Gastrocnemius medialis (tissue), 4 donors: ENCODE measurements around the gene NYAP2. TPM values are rescaled to one million over a fixed set of nuclear protein-coding genes. Genes with fewer than 3 reads are reported as not detected.

Experiments used
- ATAC-seq, 2 donors: fragments of 150-250 bp; one replicate each; pipeline ENCODE4 v1.9.1; 2016
- DNase-seq, 2 donors: peaks; one replicate each; pipeline ENCODE4 v3.0.0-alpha.2; 2019
- H3K27ac ChIP-seq, 4 donors: fragments of 200-600 bp; sonication (generic); 1 replicate in 1 of 4; 2 replicates in 3 of 4; pipeline ENCODE4 v1.5.1; 2016 to 2018; ENCODE audit warnings: mild to moderate bottlenecking in 2 of 4, moderate library complexity in 1 of 4
- H3K27me3 ChIP-seq, 3 donors: fragments of 200-600 bp; sonication (generic) in 2 of 3; 1 replicate in 1 of 3; 2 replicates in 2 of 3; pipeline versions ENCODE4 v1.5.1 to v1.6.0; 2016 to 2019; ENCODE audit warnings: mild to moderate bottlenecking in 1 of 3, moderate library complexity in 1 of 3
- H3K36me3 ChIP-seq, 2 donors: fragments of 200-600 bp; sonication (generic) in 1 of 2; one replicate each; pipeline ENCODE4 v1.5.1; 2017 to 2018
- H3K4me1 ChIP-seq, 2 donors: fragments of 200-600 bp; sonication (generic) in 1 of 2; one replicate each; pipeline ENCODE4 v1.5.1; 2016 to 2017; ENCODE audit warnings: mild to moderate bottlenecking in 2 of 2
- H3K4me3 ChIP-seq, 4 donors: fragments of 200-600 bp; sonication (generic) in 3 of 4; 1 replicate in 1 of 4; 2 replicates in 3 of 4; pipeline ENCODE4 v1.5.1; 2016 to 2019; ENCODE audit warnings: mild to moderate bottlenecking in 2 of 4
- H3K9me3 ChIP-seq, 3 donors: fragments of 200-600 bp; sonication (generic) in 2 of 3; 1 replicate in 1 of 3; 2 replicates in 2 of 3; pipeline ENCODE4 v1.5.1; 2016 to 2019
- POLR2A ChIP-seq, 2 donors: fragments of 450-650 bp; IDR thresholded peaks; one replicate each; pipeline ENCODE4 v1.6.1; 2017; ENCODE audit warnings: antibody characterized with exemption in 2 of 2, mild to moderate bottlenecking in 2 of 2, moderate library complexity in 2 of 2
- in situ Hi-C, 4 donors: fragments of 200-750 bp; cut with MboI; loops; one replicate each; pipeline versions ENCODE4 v1.15.0 to v1.8.0; 2017; ENCODE audit warnings: low sequenced_read_pairs in 4 of 4
- intact Hi-C: fragments of 100-400 bp; cut with DNase I; formaldehyde crosslinking; loops from one replicate; pipeline ENCODE4 v1.15.1; 2023; ENCODE audit warnings: low total_unique reads
- total RNA-seq, 4 donors: library from RNA; depleted of rRNA; stranded (reverse); fragments of >200 nt; gene quantifications; one replicate each; pipeline versions ENCODE4 v1.1.0 to v1.2.3, GENCODE V29; 2016
- TF ChIP-seq, protein P1 (sequence below), 5 experiments: fragments of 450-650 bp in 3 of 5; fragments of 200-600 bp in 2 of 5; sonication (generic) in 2 of 5; IDR thresholded peaks in 4 of 5; conservative IDR thresholded peaks in 1 of 5; 1 replicate in 4 of 5; 2 replicates in 1 of 5; pipeline ENCODE4 v1.5.1; 2016 to 2019; ENCODE audit warnings: antibody characterized with exemption in 5 of 5, mild to moderate bottlenecking in 3 of 5, moderate library complexity in 3 of 5

Gene NYAP2
- total RNA-seq, 4 donors from 2014 or later = 0.36 to 1.7 (median 1.5) TPM

DNA sequence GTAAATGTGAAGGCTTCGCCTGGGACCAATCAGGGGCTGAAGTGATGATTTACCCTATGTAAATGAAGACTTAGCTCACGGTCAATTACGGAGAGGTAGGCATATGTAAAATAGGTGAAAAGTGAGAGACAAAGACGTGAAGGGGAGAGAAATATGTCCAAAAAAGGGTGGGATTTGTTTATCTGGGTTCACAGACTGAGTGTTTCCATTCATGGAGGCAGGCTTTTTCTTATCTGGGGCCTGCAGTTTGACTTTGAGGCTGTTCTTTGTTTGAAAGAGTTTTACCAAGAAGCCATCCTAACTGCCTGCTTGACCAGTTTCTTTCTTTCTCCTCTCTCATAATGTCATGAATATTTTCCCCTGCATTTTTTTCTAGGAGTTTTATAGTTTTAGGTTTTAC is 202.7 kb downstream of the NYAP2 start:
- no peaks in the 10 kb centered on the region for H3K4me1 ChIP-seq
- H3K27ac ChIP-seq = no peak overlapping the region
- in situ Hi-C loops = no loop called here
- ATAC-seq = no peak
- H3K4me3 ChIP-seq = no peak overlapping the region
- DNase-seq = no peak
- no peaks in the 10 kb centered on the region for H3K36me3 ChIP-seq
- no peaks in the 10 kb centered on the region for H3K9me3 ChIP-seq
- TF ChIP-seq POLR2A (IDR thresholded peaks at IDR 0.05) = no peak
- TF ChIP-seq, protein P1, sequence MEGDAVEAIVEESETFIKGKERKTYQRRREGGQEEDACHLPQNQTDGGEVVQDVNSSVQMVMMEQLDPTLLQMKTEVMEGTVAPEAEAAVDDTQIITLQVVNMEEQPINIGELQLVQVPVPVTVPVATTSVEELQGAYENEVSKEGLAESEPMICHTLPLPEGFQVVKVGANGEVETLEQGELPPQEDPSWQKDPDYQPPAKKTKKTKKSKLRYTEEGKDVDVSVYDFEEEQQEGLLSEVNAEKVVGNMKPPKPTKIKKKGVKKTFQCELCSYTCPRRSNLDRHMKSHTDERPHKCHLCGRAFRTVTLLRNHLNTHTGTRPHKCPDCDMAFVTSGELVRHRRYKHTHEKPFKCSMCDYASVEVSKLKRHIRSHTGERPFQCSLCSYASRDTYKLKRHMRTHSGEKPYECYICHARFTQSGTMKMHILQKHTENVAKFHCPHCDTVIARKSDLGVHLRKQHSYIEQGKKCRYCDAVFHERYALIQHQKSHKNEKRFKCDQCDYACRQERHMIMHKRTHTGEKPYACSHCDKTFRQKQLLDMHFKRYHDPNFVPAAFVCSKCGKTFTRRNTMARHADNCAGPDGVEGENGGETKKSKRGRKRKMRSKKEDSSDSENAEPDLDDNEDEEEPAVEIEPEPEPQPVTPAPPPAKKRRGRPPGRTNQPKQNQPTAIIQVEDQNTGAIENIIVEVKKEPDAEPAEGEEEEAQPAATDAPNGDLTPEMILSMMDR (IDR thresholded peaks at IDR 0.05 in 4 of 5, conservative IDR thresholded peaks at IDR 0.05 in 1 of 5) = no peak
- H3K27me3 ChIP-seq = no peaks in the 10 kb centered on the region
- intact Hi-C loops = no loop called here

DNA sequence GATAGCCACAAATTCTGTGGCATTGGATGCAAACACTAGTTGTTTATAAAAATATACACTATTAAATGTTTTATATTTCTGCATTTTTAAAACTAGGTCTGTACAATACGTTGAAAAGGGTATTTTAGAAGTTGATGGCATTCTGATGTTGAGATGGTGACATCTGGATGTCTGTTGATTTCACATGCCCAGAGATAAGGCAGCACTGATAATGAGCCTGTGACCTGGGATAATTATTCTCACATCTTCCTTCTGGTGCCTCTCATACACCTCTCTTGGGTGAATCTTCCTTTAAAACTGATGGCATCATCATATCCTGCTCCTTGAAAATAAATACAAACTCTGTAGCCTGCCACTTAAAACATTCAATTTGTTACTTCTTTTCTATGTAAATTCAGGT is 208.6 kb downstream of the NYAP2 start:
- no peaks in the 10 kb centered on the region for H3K9me3 ChIP-seq
- no peaks in the 10 kb centered on the region for H3K27me3 ChIP-seq
- no peak for TF ChIP-seq POLR2A (IDR thresholded peaks at IDR 0.05)
- TF ChIP-seq, protein P1 (IDR thresholded peaks at IDR 0.05 in 4 of 5, conservative IDR thresholded peaks at IDR 0.05 in 1 of 5) = no peak
- H3K36me3 ChIP-seq = no peaks in the 10 kb centered on the region
- DNase-seq = no peak
- in situ Hi-C loops = no loop called here
- no peak overlapping the region for H3K4me3 ChIP-seq
- H3K27ac ChIP-seq = no peak overlapping the region
- H3K4me1 ChIP-seq = no peaks in the 10 kb centered on the region
- ATAC-seq = no peak
- intact Hi-C loops = no loop called here

DNA sequence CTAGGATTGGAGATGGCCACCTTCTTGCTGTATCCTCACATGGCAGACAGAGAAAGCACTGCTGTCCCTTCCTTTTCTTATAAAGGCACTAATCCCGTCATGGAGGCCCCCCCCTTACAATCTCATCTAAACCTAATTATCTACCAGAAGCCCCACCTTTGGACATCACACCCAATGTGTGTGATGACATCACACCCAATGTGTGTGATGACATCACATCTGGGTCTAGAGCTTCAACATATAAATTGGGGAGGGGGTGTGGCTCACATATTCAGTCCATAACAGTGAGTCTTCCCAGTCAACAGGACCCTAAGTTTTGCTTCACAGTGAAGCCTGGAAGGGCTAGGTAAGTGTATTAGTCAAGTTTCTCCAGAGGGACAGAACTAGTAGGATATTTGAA is 213.1 kb downstream of the NYAP2 start:
- TF ChIP-seq, protein P1 (IDR thresholded peaks at IDR 0.05 in 4 of 5, conservative IDR thresholded peaks at IDR 0.05 in 1 of 5) = no peak
- DNase-seq (no peak), ATAC-seq (no peak)

DNA sequence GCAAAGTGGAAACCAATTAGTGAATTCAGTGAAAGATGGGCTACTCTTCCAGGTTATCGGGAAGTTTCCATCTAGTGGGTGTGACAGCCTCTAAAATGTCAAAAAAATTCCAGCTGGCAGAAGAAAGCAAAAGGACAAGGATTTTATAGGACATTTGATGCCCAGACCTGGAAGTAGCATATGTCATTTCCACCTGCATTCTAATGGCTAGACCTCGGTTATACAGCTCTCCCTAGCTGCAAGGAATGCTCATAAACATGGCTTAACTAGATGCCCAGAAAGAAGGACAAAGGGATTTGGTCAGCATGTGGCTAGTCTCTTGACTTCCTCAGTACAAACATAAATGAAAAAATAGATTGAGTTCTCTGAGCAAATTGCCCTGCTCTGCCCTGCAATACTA is 215.4 kb downstream of the NYAP2 start:
- no peak for TF ChIP-seq POLR2A (IDR thresholded peaks at IDR 0.05)
- TF ChIP-seq, protein P1 (IDR thresholded peaks at IDR 0.05 in 4 of 5, conservative IDR thresholded peaks at IDR 0.05 in 1 of 5) = no peak
- Histone ChIP-seq H3K4me3 (no peak overlapping the region), H3K27me3 (no peaks in the 10 kb centered on the region), H3K36me3 (no peaks in the 10 kb centered on the region), H3K9me3 (no peaks in the 10 kb centered on the region), H3K4me1 (no peaks in the 10 kb centered on the region), H3K27ac (no peak overlapping the region)
- intact Hi-C loops (no loop called here), in situ Hi-C loops (no loop called here)
- DNase-seq (no peak), ATAC-seq (no peak)

More for the DNA sequence above, 213.1 kb downstream of the NYAP2 start:
- no peaks in the 10 kb centered on the region for H3K27me3 ChIP-seq
- H3K9me3 ChIP-seq = no peaks in the 10 kb centered on the region
- H3K27ac ChIP-seq = no peak overlapping the region
- H3K36me3 ChIP-seq = no peaks in the 10 kb centered on the region
- intact Hi-C loops (no loop called here), in situ Hi-C loops (no loop called here)
- H3K4me3 ChIP-seq = no peak overlapping the region
- no peaks in the 10 kb centered on the region for H3K4me1 ChIP-seq

DNA sequence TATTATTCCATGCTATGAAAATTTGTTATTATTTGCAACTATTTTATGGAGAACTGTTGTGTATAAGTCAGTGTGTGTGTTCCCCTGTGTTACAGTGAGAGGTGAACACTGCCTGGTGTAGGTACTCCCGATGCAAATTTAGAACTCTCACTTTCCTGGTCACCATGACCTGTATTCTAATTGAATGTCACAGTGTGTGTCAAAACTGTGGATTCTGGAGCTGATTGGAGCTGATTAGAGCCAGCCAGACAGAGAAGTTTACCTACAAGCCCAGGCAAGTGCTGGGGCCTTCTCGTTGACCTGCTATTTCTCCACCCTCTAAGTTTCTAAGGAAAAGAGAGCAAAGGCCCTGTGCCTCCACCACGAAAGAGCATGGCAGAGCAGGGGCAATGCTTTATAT is 216.0 kb downstream of the NYAP2 start:
- Histone ChIP-seq H3K9me3 (no peaks in the 10 kb centered on the region), H3K4me1 (no peaks in the 10 kb centered on the region), H3K27ac (no peak overlapping the region), H3K4me3 (no peak overlapping the region), H3K36me3 (no peaks in the 10 kb centered on the region), H3K27me3 (no peaks in the 10 kb centered on the region)
- ATAC-seq = no peak
- intact Hi-C loops = no loop called here
- TF ChIP-seq POLR2A (IDR thresholded peaks at IDR 0.05) = no peak
- TF ChIP-seq, protein P1 (IDR thresholded peaks at IDR 0.05 in 4 of 5, conservative IDR thresholded peaks at IDR 0.05 in 1 of 5) = no peak
- in situ Hi-C loops = no loop called here
- DNase-seq = no peak
